Loucy (cell line): ENCODE results near the gene SNX13.

ENCODE experiments used
- CTCF ChIP-seq: fragments of 200-600 bp; sonication (generic); conservative IDR thresholded peaks from 2 replicates; pipeline ENCODE4 v1.5.1; 2014; ENCODE audit warnings: mild to moderate bottlenecking, antibody characterized with exemption, low read length
- EZH2phosphoT487 ChIP-seq: fragments of 200-600 bp; IDR thresholded peaks from 2 replicates; pipeline ENCODE4 v1.6.1; 2018; ENCODE audit warnings: antibody characterized with exemption, mild to moderate bottlenecking, moderate library complexity, borderline replicate concordance

GRCh38 chr7:17907014-17907413 is 33.3 kb downstream of the SNX13 start:
- TF ChIP-seq CTCF (no peak), EZH2phosphoT487 (no peak)
